MM.1S (cell line): Measurements from ENCODE around the gene TMEM187.

ENCODE experiments used
- DNase-seq: peaks from one replicate; pipeline ENCODE4 v3.0.0-alpha.2; 2015
- H2AFZ ChIP-seq: fragments of 300-600 bp; sonication (generic); 2 replicates; pipeline ENCODE4 v1.6.0; 2016; ENCODE audit warnings: antibody characterized with exemption, low read length
- H3F3A ChIP-seq: fragments of 300-600 bp; sonication (generic); 2 replicates; pipeline ENCODE4 v1.6.1; 2016; ENCODE audit warnings: mild to moderate bottlenecking, antibody characterized with exemption, low read length, moderate library complexity, mixed read lengths; ENCODE audit not compliant: insufficient read depth
- H3K27ac ChIP-seq: fragments of 300-600 bp; sonication (generic); 2 replicates; pipeline ENCODE4 v1.5.1; 2016; ENCODE audit warnings: mild to moderate bottlenecking, low read length
- H3K27me3 ChIP-seq: fragments of 300-600 bp; sonication (generic); replicated peaks from 2 replicates; pipeline ENCODE4 v1.6.0; 2016; ENCODE audit warnings: low read length; ENCODE audit not compliant: insufficient read depth
- H3K36me3 ChIP-seq: fragments of 300-600 bp; sonication (generic); replicated peaks from 2 replicates; pipeline ENCODE4 v1.6.1; 2016; ENCODE audit warnings: mild to moderate bottlenecking, low read length, mixed read lengths; ENCODE audit not compliant: insufficient read depth
- H3K4me1 ChIP-seq: fragments of 300-600 bp; sonication (generic); 2 replicates; pipeline ENCODE4 v1.6.1; 2016; ENCODE audit warnings: low read length, mixed read lengths
- H3K4me2 ChIP-seq: fragments of 300-600 bp; sonication (generic); 2 replicates; pipeline ENCODE4 v1.6.0; 2016; ENCODE audit warnings: low read depth, low read length
- H3K4me3 ChIP-seq: fragments of 300-600 bp; sonication (generic); 2 replicates; pipeline ENCODE4 v1.5.1; 2016; ENCODE audit warnings: low read length, mixed read lengths
- H3K79me2 ChIP-seq: fragments of 300-600 bp; sonication (generic); 2 replicates; pipeline ENCODE4 v1.6.1; 2016; ENCODE audit warnings: mixed run types, low read length, mixed read lengths
- H3K9ac ChIP-seq: fragments of 300-600 bp; sonication (generic); 2 replicates; pipeline ENCODE4 v1.6.1; 2016; ENCODE audit warnings: low read length, mixed read lengths
- H3K9me2 ChIP-seq: fragments of 300-600 bp; sonication (generic); replicated peaks from 2 replicates; pipeline ENCODE4 v1.6.1; 2016; ENCODE audit warnings: mild to moderate bottlenecking, low read length, mixed read lengths; ENCODE audit not compliant: insufficient read depth
- H3K9me3 ChIP-seq: fragments of 300-600 bp; sonication (generic); replicated peaks from 2 replicates; pipeline ENCODE4 v1.6.1; 2016; ENCODE audit warnings: mild to moderate bottlenecking, low read length, mixed read lengths; ENCODE audit not compliant: insufficient read depth
- H4K20me1 ChIP-seq: fragments of 300-600 bp; sonication (generic); 2 replicates; pipeline ENCODE4 v1.6.1; 2016; ENCODE audit warnings: mild to moderate bottlenecking, low read length, moderate library complexity, mixed read lengths; ENCODE audit not compliant: insufficient read depth
- EZH2 ChIP-seq: fragments of 300-600 bp; sonication (generic); optimal IDR thresholded peaks from 2 replicates; pipeline ENCODE3; 2017; ENCODE audit warnings: low read depth, mild to moderate bottlenecking, antibody characterized with exemption, low read length, mixed read lengths
- EZH2phosphoT487 ChIP-seq: fragments of 300-600 bp; sonication (generic); IDR thresholded peaks from 2 replicates; pipeline ENCODE4 v1.6.1; 2018; ENCODE audit warnings: antibody characterized with exemption, low read length
- TF ChIP-seq, protein P1 (sequence below): fragments of 300-600 bp; sonication (generic); IDR thresholded peaks from 2 replicates; pipeline ENCODE4 v1.5.1; 2016; ENCODE audit warnings: antibody characterized with exemption, low read length, mixed read lengths

Gene TMEM187

DNA sequence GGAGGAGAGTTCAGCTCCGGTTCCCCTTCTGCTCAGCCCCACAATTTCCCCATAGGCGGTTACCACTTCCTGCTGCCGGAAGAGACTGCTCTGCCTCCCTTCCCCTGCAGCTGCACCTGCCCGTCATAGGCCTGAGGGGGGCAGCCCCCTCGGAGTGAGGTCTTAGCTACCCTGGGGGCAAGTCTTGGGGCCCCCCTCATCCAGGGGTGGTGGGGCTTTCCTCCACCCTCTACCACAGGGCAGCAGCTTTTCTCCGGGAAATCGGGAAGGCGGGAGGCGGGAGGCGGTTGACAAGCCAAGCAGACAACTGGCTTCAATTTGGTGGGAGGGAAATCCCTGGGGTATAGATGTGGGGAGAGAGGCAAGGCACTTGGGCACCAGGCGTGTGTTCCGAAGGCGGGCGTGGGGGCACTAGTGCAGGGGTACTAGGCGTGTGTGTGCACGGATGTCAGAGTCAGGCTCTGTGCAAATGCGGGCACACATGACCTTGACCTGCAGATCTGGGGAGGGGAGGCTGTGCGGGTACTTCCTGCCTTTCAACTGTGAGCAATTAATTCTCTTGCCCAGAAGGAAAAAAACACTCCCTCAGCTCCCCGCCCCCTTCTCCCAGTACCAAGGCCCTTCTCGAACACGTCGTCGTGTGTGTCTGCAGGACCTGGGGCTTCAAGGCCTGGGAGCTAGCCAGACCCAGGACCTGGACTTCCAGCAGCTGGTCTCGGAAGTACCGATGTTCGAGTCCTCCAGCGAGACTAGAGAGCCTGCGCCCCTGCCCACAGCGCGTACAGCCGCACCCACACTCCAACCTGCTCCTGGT lies 45.5 kb upstream of the TMEM187 start:
- no peaks in the 10 kb centered on the region for H3K27me3 ChIP-seq
- no peaks in the 10 kb centered on the region for H4K20me1 ChIP-seq

DNA sequence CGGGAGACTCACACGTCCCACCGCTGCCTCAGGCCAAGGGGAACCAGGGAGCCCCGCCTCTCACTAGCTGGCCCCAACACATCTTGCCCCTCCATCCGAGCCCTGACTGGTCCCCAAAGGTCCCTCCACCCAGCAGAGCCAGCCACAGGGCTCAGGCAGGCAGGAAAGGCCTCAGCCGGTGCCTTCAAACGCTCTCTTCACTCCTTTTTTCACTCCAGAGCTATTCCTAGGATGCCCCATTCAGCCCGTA lies 45.0 kb upstream of the TMEM187 start:
- DNase-seq, result peak; percentile 14
- Histone ChIP-seq H3F3A (peaks cover 38% of the 10 kb centered on the region), H3K79me2 (peaks cover 52% of the 10 kb centered on the region), H3K4me1 (peaks cover 11% of the 10 kb centered on the region; the same call in 1 of the 2 replicates), H2AFZ (no peak overlapping the region), H3K4me3 (peak overlapping the region; percentile 78), H3K27me3 (no peaks in the 10 kb centered on the region), H3K9ac (peak overlapping the region; percentile 91), H3K36me3 (no peaks in the 10 kb centered on the region), H3K9me2 (no peaks in the 10 kb centered on the region), H3K4me2 (peak overlapping the region; percentile 73), H4K20me1 (no peaks in the 10 kb centered on the region), H3K27ac (peak overlapping the region; percentile 98), H3K9me3 (no peaks in the 10 kb centered on the region)
- TF ChIP-seq EZH2, result no peak
- no peak for TF ChIP-seq EZH2phosphoT487
- TF ChIP-seq, protein P1, sequence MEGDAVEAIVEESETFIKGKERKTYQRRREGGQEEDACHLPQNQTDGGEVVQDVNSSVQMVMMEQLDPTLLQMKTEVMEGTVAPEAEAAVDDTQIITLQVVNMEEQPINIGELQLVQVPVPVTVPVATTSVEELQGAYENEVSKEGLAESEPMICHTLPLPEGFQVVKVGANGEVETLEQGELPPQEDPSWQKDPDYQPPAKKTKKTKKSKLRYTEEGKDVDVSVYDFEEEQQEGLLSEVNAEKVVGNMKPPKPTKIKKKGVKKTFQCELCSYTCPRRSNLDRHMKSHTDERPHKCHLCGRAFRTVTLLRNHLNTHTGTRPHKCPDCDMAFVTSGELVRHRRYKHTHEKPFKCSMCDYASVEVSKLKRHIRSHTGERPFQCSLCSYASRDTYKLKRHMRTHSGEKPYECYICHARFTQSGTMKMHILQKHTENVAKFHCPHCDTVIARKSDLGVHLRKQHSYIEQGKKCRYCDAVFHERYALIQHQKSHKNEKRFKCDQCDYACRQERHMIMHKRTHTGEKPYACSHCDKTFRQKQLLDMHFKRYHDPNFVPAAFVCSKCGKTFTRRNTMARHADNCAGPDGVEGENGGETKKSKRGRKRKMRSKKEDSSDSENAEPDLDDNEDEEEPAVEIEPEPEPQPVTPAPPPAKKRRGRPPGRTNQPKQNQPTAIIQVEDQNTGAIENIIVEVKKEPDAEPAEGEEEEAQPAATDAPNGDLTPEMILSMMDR, result no peak

More for the DNA sequence above, 45.5 kb upstream of the TMEM187 start:
- H2AFZ ChIP-seq, result no peak overlapping the region
- peak; percentile 86 for DNase-seq
- H3K9ac ChIP-seq, result peak overlapping the region; percentile 91
- H3F3A ChIP-seq, result peaks cover 38% of the 10 kb centered on the region
- no peak for TF ChIP-seq EZH2
- TF ChIP-seq EZH2phosphoT487, result no peak
- TF ChIP-seq, protein P1, result no peak; the same call in 1 of the 2 replicates
- peak overlapping the region; percentile 73 for H3K4me2 ChIP-seq
- H3K27ac ChIP-seq, result peak overlapping the region; percentile 98
- no peaks in the 10 kb centered on the region for H3K9me2 ChIP-seq
- no peaks in the 10 kb centered on the region for H3K36me3 ChIP-seq
- H3K4me1 ChIP-seq, result peaks cover 11% of the 10 kb centered on the region; the same call in 1 of the 2 replicates
- no peaks in the 10 kb centered on the region for H3K9me3 ChIP-seq
- H3K4me3 ChIP-seq, result peak overlapping the region; percentile 78
- peaks cover 52% of the 10 kb centered on the region for H3K79me2 ChIP-seq

DNA sequence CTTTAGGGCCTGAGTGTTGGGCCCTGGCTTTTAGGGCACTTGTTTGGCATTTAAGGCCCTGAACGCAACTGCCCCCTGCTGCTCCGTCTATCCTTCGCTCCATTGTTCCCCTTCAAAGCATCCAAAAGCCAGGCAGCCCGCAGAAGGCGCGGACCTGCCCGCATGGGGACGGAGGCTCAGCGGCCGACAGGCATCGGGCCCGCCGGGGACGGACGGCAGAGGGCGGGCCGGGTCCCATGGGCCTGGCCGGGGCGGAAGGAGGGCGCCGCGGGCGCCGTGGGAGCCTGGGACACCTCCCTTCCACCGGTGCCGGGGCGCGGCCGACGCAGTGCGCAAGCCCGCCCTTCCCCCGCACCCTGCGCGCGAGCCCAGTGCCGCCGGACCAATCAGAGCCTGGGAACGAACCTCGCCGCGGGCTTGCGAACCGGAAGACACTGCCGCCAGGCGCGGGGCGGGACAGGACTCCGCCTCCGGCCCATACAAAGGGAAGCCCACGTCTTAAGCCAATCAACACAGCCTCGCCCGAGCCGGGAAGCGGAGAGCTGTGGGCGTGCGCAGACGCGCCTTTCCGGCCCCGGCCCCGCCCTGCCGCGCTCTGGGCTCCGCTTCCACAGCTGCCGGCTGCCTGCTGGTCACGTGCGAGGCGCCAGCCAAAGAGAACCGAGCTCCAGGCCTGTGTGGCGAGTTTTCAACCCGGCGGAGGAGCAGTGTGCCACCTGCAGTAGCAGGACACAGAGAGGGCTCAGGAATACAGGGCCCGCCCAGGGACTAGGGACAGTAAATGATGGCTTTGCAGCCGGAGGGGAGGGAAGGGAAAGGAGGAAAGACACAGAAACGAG lies 44.4 kb upstream of the TMEM187 start:
- Histone ChIP-seq H3K9me3 (no peaks in the 10 kb centered on the region), H3K36me3 (no peaks in the 10 kb centered on the region), H3K4me2 (peak overlapping the region; percentile 73), H3K27ac (peak overlapping the region; percentile 98), H3K79me2 (peaks cover 52% of the 10 kb centered on the region), H3K27me3 (no peaks in the 10 kb centered on the region), H3K9ac (peak overlapping the region; percentile 91), H2AFZ (no peak overlapping the region), H3F3A (peaks cover 38% of the 10 kb centered on the region), H4K20me1 (no peaks in the 10 kb centered on the region), H3K4me1 (peaks cover 11% of the 10 kb centered on the region; the same call in 1 of the 2 replicates), H3K9me2 (no peaks in the 10 kb centered on the region), H3K4me3 (peak overlapping the region; percentile 78)
- TF ChIP-seq, protein P1, result no peak
- peak; percentile 96 for DNase-seq
